H7 (cell line): Measurements from ENCODE around the gene UBALD2. TPM values are rescaled to one million over a fixed set of nuclear protein-coding genes. Genes with fewer than 3 reads are reported as not detected.
A peak's percentile ranks its signal among the peaks of the same experiment; 100 is the strongest.

ENCODE experiments used
- DNase-seq: peaks from one replicate; pipeline ENCODE4 v3.0.0; 2012
- H3K27me3 ChIP-seq: 2 replicates; pipeline ENCODE4 v1.6.0; 2011; ENCODE audit warnings: mild to moderate bottlenecking, low read length; ENCODE audit not compliant: control insufficient read depth, insufficient read depth
- H3K36me3 ChIP-seq: replicated peaks from 2 replicates; pipeline ENCODE4 v1.5.1; 2011; ENCODE audit warnings: low read length; ENCODE audit not compliant: control insufficient read depth, insufficient read depth
- H3K4me3 ChIP-seq: 2 replicates; pipeline ENCODE4 v1.5.1; 2011; ENCODE audit warnings: low read depth, mild to moderate bottlenecking, control low read depth, low read length, moderate library complexity; ENCODE audit not compliant: insufficient read depth
- total RNA-seq: library from RNA; depleted of rRNA; stranded (reverse); fragments of >200 nt; shearing (Covaris generic); gene quantifications from 2 replicates; pipeline ENCODE4 v1.2.3, GENCODE V29; 2014

UBALD2 gene
- total RNA-seq, 1 experiment from 2014 or later, result 24.8 TPM

DNA sequence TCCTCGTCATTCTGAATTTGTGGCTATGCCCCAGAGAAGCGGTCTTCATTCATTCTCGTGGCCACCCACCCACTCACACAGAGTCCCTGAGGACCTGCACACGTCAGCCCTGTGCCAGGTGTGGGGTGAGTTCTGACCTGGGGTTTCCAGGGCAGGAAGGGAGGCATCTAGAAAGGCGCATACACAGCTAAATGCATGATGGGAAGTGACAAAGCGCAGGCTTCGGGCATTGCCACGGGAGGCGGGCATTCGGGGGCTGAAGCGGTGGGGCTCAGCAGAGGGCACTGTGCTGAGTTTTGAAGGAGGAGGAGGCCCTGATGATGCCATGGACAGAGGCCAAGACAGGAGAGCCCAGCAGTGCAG, 10.9 kb downstream of the UBALD2 start:
- no peak overlapping the region for H3K4me3 ChIP-seq
- H3K36me3 ChIP-seq, result no peaks in the 10 kb centered on the region
- no peaks in the 10 kb centered on the region for H3K27me3 ChIP-seq
- DNase-seq, result peak; percentile 37

- Histone ChIP-seq H3K36me3 (no peaks in the 10 kb centered on the region), H3K27me3 (no peaks in the 10 kb centered on the region), H3K4me3 (no peak overlapping the region)
- peak; percentile 48 for DNase-seq
These were observed 11.5 kb downstream of the UBALD2 start for GRCh38 chr17:76276461-76277299.

GRCh38 chr17:76277300-76278267, 12.4 kb downstream of the UBALD2 start:
- DNase-seq, result peak; percentile 37
- no peaks in the 10 kb centered on the region for H3K36me3 ChIP-seq
- H3K4me3 ChIP-seq, result no peak overlapping the region
- H3K27me3 ChIP-seq, result no peaks in the 10 kb centered on the region

GRCh38 chr17:76278268-76278908, 13.2 kb downstream of the UBALD2 start:
- peak; percentile 49 for DNase-seq
- Histone ChIP-seq H3K4me3 (no peak overlapping the region), H3K27me3 (no peaks in the 10 kb centered on the region), H3K36me3 (no peaks in the 10 kb centered on the region)

DNA sequence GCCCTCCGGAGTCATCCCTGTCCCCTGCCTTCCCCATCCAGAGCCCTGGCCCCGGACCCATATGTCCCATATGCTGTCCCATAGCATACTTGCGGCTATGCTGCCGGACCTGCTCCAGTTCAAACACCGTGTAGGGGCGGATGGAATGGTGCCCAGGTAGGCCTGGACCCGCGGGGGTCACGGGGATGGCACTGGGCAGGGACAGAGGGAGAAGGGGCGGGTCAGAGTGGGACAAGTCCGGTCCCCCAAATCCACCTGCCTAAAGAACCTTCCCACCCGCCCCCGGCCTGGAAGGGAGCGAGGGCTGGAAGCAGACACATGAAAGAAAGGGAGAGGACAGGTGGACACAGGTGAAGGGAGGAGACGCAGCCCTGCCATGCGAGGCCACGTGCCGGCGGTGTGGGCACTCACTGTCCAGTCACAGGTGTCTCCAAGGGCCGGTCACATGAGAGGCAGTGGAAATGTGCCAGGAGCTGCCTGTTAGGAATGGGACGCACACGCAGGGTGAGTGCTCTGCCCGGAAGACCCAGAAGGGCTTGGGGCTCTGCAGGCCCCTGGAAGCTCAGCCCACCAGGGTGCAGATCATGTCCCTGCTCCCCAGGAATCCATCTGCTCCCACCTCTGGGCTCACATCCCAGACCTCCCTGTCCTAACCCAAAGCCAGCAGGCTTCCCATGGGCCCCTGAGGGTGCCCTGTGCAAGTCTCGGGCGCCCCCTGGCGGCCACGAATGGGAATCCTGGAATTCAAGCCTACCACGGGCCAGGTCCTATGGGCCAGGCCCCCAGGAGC, 14.0 kb downstream of the UBALD2 start:
- no peak overlapping the region for H3K4me3 ChIP-seq
- DNase-seq, result peak; percentile 98
- H3K27me3 ChIP-seq, result no peaks in the 10 kb centered on the region
- no peaks in the 10 kb centered on the region for H3K36me3 ChIP-seq

DNA sequence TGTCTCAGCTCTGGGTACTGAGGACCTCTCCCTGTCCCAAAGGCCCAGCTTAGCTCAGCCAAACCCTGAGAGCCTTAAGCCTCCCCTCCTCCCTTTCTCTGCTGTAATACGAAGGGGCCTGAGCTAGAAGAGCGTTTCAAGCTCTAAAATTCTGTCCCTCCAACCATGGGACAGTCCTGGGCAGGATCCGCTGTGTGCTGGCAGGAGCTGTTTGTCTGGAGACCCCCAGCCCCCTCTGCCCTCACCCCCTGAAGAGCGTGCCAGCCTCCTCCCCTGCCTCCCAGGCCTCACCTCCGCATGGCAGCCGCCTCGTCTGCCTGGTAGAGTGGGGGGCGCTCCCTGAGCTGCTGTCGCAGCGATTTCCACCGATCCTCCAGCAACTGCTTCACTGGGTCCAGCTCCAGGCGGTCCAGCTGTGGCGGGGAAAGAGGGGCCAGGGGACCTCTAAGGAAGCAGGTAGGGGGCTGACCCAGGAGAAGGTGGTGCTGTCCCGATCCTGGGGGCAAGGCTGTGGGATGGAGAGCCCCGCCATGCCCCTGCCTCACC, 14.7 kb downstream of the UBALD2 start:
- Histone ChIP-seq H3K27me3 (no peaks in the 10 kb centered on the region), H3K4me3 (no peak overlapping the region), H3K36me3 (no peaks in the 10 kb centered on the region)
- no peak for DNase-seq

GRCh38 chr17:76280650-76281049, 15.5 kb downstream of the UBALD2 start:
- DNase-seq, result peak; percentile 54
- Histone ChIP-seq H3K4me3 (no peak overlapping the region), H3K36me3 (no peaks in the 10 kb centered on the region), H3K27me3 (no peaks in the 10 kb centered on the region)

GRCh38 chr17:76281573-76282371, 16.6 kb downstream of the UBALD2 start:
- DNase-seq, result peak; percentile 35
- Histone ChIP-seq H3K4me3 (no peak overlapping the region), H3K27me3 (no peaks in the 10 kb centered on the region), H3K36me3 (no peaks in the 10 kb centered on the region)

- no peak for DNase-seq
- no peak overlapping the region for H3K4me3 ChIP-seq
- H3K27me3 ChIP-seq, result no peaks in the 10 kb centered on the region
- no peaks in the 10 kb centered on the region for H3K36me3 ChIP-seq
These were observed 27.4 kb downstream of the UBALD2 start for GRCh38 chr17:76292567-76292966.

- no peak for DNase-seq
- Histone ChIP-seq H3K4me3 (no peak overlapping the region), H3K27me3 (no peaks in the 10 kb centered on the region), H3K36me3 (no peaks in the 10 kb centered on the region)
These were observed 28.0 kb downstream of the UBALD2 start for GRCh38 chr17:76293106-76293505.

DNA sequence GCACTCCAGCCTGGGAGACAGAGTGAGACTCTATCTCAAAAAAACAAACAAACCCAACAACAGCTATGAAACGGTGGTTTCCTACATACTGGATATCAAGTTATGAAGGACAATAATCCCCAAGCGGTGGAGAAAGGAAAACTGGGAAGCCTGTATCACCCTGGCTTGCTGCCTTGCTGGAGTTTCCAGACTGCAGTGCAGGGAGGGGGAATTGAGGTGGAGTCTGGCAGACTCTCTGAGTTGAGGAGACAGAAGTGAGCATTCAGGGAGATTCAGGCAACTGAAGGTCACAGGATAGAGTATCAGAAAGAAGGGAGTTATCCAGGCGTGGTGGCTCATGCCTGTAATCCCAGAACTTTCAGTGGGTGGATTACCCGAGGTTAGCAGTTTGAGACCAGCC, 31.0 kb downstream of the UBALD2 start:
- Histone ChIP-seq H3K36me3 (no peaks in the 10 kb centered on the region), H3K27me3 (no peaks in the 10 kb centered on the region), H3K4me3 (no peak overlapping the region)
- DNase-seq, result no peak

DNA sequence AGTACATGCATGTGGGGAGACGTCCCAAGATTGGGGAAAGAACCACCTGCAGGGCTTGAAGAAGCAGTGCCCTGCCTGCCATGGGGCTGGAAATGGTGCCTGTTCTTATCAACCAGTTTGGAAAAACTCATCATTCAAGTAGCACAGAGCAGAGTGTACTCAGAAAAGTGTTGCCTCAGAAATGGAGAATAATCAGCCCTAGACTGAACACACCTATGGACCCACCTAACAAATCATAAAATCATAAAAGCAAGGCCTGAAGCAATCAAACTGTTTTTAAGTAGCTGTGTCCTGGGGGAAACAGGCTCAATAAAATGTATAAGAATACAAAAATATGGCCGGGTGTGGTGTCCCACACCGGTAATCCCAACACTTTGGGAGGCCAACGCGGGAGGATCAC, 31.7 kb downstream of the UBALD2 start:
- H3K4me3 ChIP-seq, result no peak overlapping the region
- no peaks in the 10 kb centered on the region for H3K36me3 ChIP-seq
- H3K27me3 ChIP-seq, result no peaks in the 10 kb centered on the region
- DNase-seq, result no peak

DNA sequence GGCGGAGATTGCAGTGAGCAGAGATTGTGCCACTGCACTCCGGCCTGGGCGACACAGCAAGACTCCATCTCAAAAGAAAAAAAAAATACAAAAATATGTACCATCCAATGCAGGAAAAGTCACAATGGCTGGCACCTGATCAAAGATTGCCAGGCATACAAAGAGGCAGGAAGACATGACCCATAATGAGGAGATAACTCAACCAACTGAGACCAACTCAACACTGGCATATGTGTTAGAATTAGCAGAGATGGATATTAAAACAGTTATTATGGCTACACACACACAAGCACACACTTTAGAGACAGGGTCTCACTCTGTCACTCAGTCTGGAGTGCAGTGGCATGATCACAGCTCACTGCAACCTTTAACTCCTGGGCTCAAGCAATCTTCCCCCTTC, 32.3 kb downstream of the UBALD2 start:
- no peak for DNase-seq
- H3K27me3 ChIP-seq, result no peaks in the 10 kb centered on the region
- H3K36me3 ChIP-seq, result no peaks in the 10 kb centered on the region
- no peak overlapping the region for H3K4me3 ChIP-seq
